H7 (cell line): Measurements from ENCODE around the gene RPL28. TPM values are rescaled to one million over a fixed set of nuclear protein-coding genes. Genes with fewer than 3 reads are reported as not detected.
"Not testable (repeated sequence)": the region's sequence is repeated elsewhere in the genome, so short reads cannot be mapped to it uniquely, and the experiment has no call there.

Source experiments
- DNase-seq: peaks from one replicate; pipeline ENCODE4 v3.0.0; 2012
- H3K27me3 ChIP-seq: 2 replicates; pipeline ENCODE4 v1.6.0; 2011; ENCODE audit warnings: mild to moderate bottlenecking, low read length; ENCODE audit not compliant: control insufficient read depth, insufficient read depth
- H3K36me3 ChIP-seq: replicated peaks from 2 replicates; pipeline ENCODE4 v1.5.1; 2011; ENCODE audit warnings: low read length; ENCODE audit not compliant: control insufficient read depth, insufficient read depth
- H3K4me3 ChIP-seq: 2 replicates; pipeline ENCODE4 v1.5.1; 2011; ENCODE audit warnings: low read depth, mild to moderate bottlenecking, control low read depth, low read length, moderate library complexity; ENCODE audit not compliant: insufficient read depth
- total RNA-seq: library from RNA; depleted of rRNA; stranded (reverse); fragments of >200 nt; shearing (Covaris generic); gene quantifications from 2 replicates; pipeline ENCODE4 v1.2.3, GENCODE V29; 2014; rRNA removed

RPL28 gene
- total RNA-seq, 1 experiment from 2014 or later, result 505 TPM

- peaks cover 89% of the 10 kb centered on the region for H3K27me3 ChIP-seq
- H3K36me3 ChIP-seq, result no peaks in the 10 kb centered on the region
- no peak overlapping the region for H3K4me3 ChIP-seq
- peak; percentile 67 for DNase-seq
Measured at GRCh38 chr19:55447421-55448174, 61.9 kb downstream of the RPL28 start.

GRCh38 chr19:55448175-55448490 is 62.4 kb downstream of the RPL28 start:
- H3K4me3 ChIP-seq, DNase-seq, H3K36me3 ChIP-seq: not testable (repeated sequence)
- H3K27me3 ChIP-seq, result peaks cover 84% of the 10 kb centered on the region

GRCh38 chr19:55449469-55449868 is 63.7 kb downstream of the RPL28 start:
- Histone ChIP-seq H3K4me3 (no peak overlapping the region), H3K27me3 (peaks cover 74% of the 10 kb centered on the region), H3K36me3 (no peaks in the 10 kb centered on the region; the same call in 1 of the 2 replicates)
- peak; percentile 65 for DNase-seq

- H3K4me3 ChIP-seq, result peak overlapping the region; percentile 28; the same call in 1 of the 2 replicates
- H3K36me3 ChIP-seq, result no peaks in the 10 kb centered on the region; the same call in 1 of the 2 replicates
- peak; percentile 91 for DNase-seq
- peaks cover 57% of the 10 kb centered on the region for H3K27me3 ChIP-seq
Measured at GRCh38 chr19:55451163-55451964, 65.6 kb downstream of the RPL28 start.

GRCh38 chr19:55451965-55452748 is 66.4 kb downstream of the RPL28 start:
- peak; percentile 80 for DNase-seq
- peak overlapping the region; percentile 31; the same call in 1 of the 2 replicates for H3K4me3 ChIP-seq
- H3K36me3 ChIP-seq, result no peaks in the 10 kb centered on the region; the same call in 1 of the 2 replicates
- peaks cover 49% of the 10 kb centered on the region for H3K27me3 ChIP-seq

Other genes with a start within 250 kb of the RPL28 start
- 33.8 and 44.8 TPM in 2 replicates for gene TNNT1, start 236.7 kb upstream of the RPL28 start, total RNA-seq
- gene TNNI3, start 228.2 kb upstream of the RPL28 start, total RNA-seq, result 6.5 and 11.6 TPM in 2 replicates
- gene DNAAF3, start 219.3 kb upstream of the RPL28 start, total RNA-seq, result 0.15 and 2.2 TPM in 2 replicates
- gene SYT5, start 205.6 kb upstream of the RPL28 start, total RNA-seq, result 0.26 and 0.31 TPM in 2 replicates
- gene PTPRH, start 176.4 kb upstream of the RPL28 start, total RNA-seq, result 0.41 and 2.3 TPM in 2 replicates
- gene TMEM86B, start 157.2 kb upstream of the RPL28 start, total RNA-seq, result 1.2 and 1.7 TPM in 2 replicates
- gene PPP6R1, start 126.9 kb upstream of the RPL28 start, total RNA-seq, result 51.7 and 53.1 TPM in 2 replicates
- 54.4 and 92.3 TPM in 2 replicates for gene HSPBP1, start 105.8 kb upstream of the RPL28 start, total RNA-seq
- gene BRSK1, start 101.9 kb upstream of the RPL28 start, total RNA-seq, result 20.3 and 31.3 TPM in 2 replicates
- gene TMEM150B, start 60.6 kb upstream of the RPL28 start, total RNA-seq, result 0.24 TPM in 1 of 2 replicates, not detected in the other
- 36.1 and 58.9 TPM in 2 replicates for gene KMT5C, start 46.1 kb upstream of the RPL28 start, total RNA-seq
- 0.17 and 0.30 TPM in 2 replicates for gene COX6B2, start 31.2 kb upstream of the RPL28 start, total RNA-seq
- gene GARIN5B, start 22.7 kb upstream of the RPL28 start, total RNA-seq, result not detected in 2 replicates
- gene IL11, start 15.5 kb upstream of the RPL28 start, total RNA-seq, result 0.59 and 1.2 TPM in 2 replicates
- not detected in 2 replicates for gene TMEM190, start 9.1 kb upstream of the RPL28 start, total RNA-seq
- 1.0 TPM in 1 of 2 replicates, not detected in the other for gene TMEM238, start 1.6 kb upstream of the RPL28 start, total RNA-seq
- gene UBE2S, start 21.9 kb downstream of the RPL28 start, total RNA-seq, result 369 and 380 TPM in 2 replicates
- 0.04 and 0.07 TPM in 2 replicates for gene SHISA7, start 57.4 kb downstream of the RPL28 start, total RNA-seq
- gene ISOC2, start 75.7 kb downstream of the RPL28 start, total RNA-seq, result 178 and 185 TPM in 2 replicates
- 1.6 and 3.7 TPM in 2 replicates for gene C19orf85, start 78.8 kb downstream of the RPL28 start, total RNA-seq
- gene ZNF628, start 90.7 kb downstream of the RPL28 start, total RNA-seq, result 5.8 and 8.1 TPM in 2 replicates
- 56.0 and 71.2 TPM in 2 replicates for gene NAT14, start 99.3 kb downstream of the RPL28 start, total RNA-seq
- gene SSC5D, start 102.5 kb downstream of the RPL28 start, total RNA-seq, result 0.48 and 0.87 TPM in 2 replicates
- 4.0 and 4.6 TPM in 2 replicates for gene SBK2, start 151.2 kb downstream of the RPL28 start, total RNA-seq
- 0.17 and 2.4 TPM in 2 replicates for gene SBK3, start 159.6 kb downstream of the RPL28 start, total RNA-seq
- gene ZNF579, start 194.9 kb downstream of the RPL28 start, total RNA-seq, result 17.2 and 20.5 TPM in 2 replicates
- gene FIZ1, start 213.6 kb downstream of the RPL28 start, total RNA-seq, result 4.3 and 4.7 TPM in 2 replicates
- gene ZNF524, start 214.4 kb downstream of the RPL28 start, total RNA-seq, result 11.2 and 13.6 TPM in 2 replicates
- gene ZNF865, start 219.7 kb downstream of the RPL28 start, total RNA-seq, result 3.5 and 4.9 TPM in 2 replicates
- 9.8 and 12.5 TPM in 2 replicates for gene ZNF784, start 238.6 kb downstream of the RPL28 start, total RNA-seq